AG20443 (cell line): ENCODE measurements around the gene WDR62.
A peak's percentile ranks its signal among the peaks of the same experiment; 100 is the strongest.
"Not testable (repeated sequence)": the region's sequence is repeated elsewhere in the genome, so short reads cannot be mapped to it uniquely, and the experiment has no call there.

Experiments used
- DNase-seq: peaks from one replicate; pipeline ENCODE4 v3.0.0; 2012; ENCODE audit warnings: low spot score, mixed read lengths

Gene WDR62

GRCh38 chr19:36110487-36111199 lies 55.9 kb downstream of the WDR62 start, which contains the start of gene OVOL3:
Gene OVOL3 (plus strand): TSS chr19:36111143. CDS start chr19:36111203, 60 bp downstream.
- no peak for DNase-seq

- DNase-seq: no peak
Observed at GRCh38 chr19:36111200-36111539, 56.5 kb downstream of the WDR62 start.

- DNase-seq: no peak
Observed at GRCh38 chr19:36112678-36113077, 58.0 kb downstream of the WDR62 start.

- DNase-seq: no peak
Observed at GRCh38 chr19:36113425-36113824, 58.7 kb downstream of the WDR62 start.

GRCh38 chr19:36113894-36114720 lies 59.4 kb downstream of the WDR62 start:
- DNase-seq: peak; percentile 55

GRCh38 chr19:36114721-36115452 lies 60.2 kb downstream of the WDR62 start, which contains the start of gene POLR2I:
Gene POLR2I (minus strand): TSS chr19:36114875. CDS start chr19:36114856, 19 bp downstream.
- peak; percentile 97 for DNase-seq

- peak; percentile 80 for DNase-seq
Observed at GRCh38 chr19:36115453-36116343, 61.0 kb downstream of the WDR62 start, which contains the start of gene TBCB. Gene TBCB (plus strand): TSS chr19:36115468. CDS start chr19:36115561, 93 bp downstream.

- no peak for DNase-seq
Observed at GRCh38 chr19:36116344-36116637, 61.6 kb downstream of the WDR62 start.

- DNase-seq: no peak
Observed at GRCh38 chr19:36120092-36120983, 65.6 kb downstream of the WDR62 start.

- DNase-seq: no peak
Observed at GRCh38 chr19:36120984-36121358, 66.3 kb downstream of the WDR62 start.

- no peak for DNase-seq
Observed at GRCh38 chr19:36121486-36122124, 66.9 kb downstream of the WDR62 start.

GRCh38 chr19:36125557-36125956 lies 70.9 kb downstream of the WDR62 start:
- DNase-seq: no peak

- DNase-seq: no peak
Observed at GRCh38 chr19:36128392-36128736, 73.7 kb downstream of the WDR62 start.

GRCh38 chr19:36131221-36131620 lies 76.5 kb downstream of the WDR62 start:
- not testable (repeated sequence) for DNase-seq

GRCh38 chr19:36134867-36135266 lies 80.2 kb downstream of the WDR62 start:
- not testable (repeated sequence) for DNase-seq

GRCh38 chr19:36136964-36137686 lies 82.4 kb downstream of the WDR62 start:
- peak; percentile 80 for DNase-seq

- DNase-seq: no peak
Observed at GRCh38 chr19:36139120-36139472, 84.4 kb downstream of the WDR62 start.

- peak; percentile 98 for DNase-seq
Observed at GRCh38 chr19:36139473-36140303, 85.0 kb downstream of the WDR62 start, which contains the start of gene CAPNS1. Gene CAPNS1 (plus strand): TSS chr19:36140066. CDS start chr19:36141012, 946 bp downstream.
